Astrocyte of the spinal cord (primary cell): ENCODE data around the gene SMC1B.

Experiments
- DNase-seq: peaks from one replicate; pipeline ENCODE4 v3.0.0; 2011; ENCODE audit warnings: low read depth, low spot score
- H3K4me3 ChIP-seq: 2 replicates; pipeline ENCODE4 v1.5.1; 2011; ENCODE audit warnings: low read depth, mild to moderate bottlenecking, low read length, moderate library complexity
- in situ Hi-C: cut with HindIII; loops from 2 replicates; pipeline ENCODE4 v1.10.0; 2017; ENCODE audit warnings: low sequenced_read_pairs
- TF ChIP-seq, protein P1 (sequence below): IDR thresholded peaks from 2 replicates; pipeline ENCODE4 v1.5.1; 2012; ENCODE audit warnings: low read depth, mild to moderate bottlenecking, low read length, inconsistent platforms

Gene SMC1B

DNA sequence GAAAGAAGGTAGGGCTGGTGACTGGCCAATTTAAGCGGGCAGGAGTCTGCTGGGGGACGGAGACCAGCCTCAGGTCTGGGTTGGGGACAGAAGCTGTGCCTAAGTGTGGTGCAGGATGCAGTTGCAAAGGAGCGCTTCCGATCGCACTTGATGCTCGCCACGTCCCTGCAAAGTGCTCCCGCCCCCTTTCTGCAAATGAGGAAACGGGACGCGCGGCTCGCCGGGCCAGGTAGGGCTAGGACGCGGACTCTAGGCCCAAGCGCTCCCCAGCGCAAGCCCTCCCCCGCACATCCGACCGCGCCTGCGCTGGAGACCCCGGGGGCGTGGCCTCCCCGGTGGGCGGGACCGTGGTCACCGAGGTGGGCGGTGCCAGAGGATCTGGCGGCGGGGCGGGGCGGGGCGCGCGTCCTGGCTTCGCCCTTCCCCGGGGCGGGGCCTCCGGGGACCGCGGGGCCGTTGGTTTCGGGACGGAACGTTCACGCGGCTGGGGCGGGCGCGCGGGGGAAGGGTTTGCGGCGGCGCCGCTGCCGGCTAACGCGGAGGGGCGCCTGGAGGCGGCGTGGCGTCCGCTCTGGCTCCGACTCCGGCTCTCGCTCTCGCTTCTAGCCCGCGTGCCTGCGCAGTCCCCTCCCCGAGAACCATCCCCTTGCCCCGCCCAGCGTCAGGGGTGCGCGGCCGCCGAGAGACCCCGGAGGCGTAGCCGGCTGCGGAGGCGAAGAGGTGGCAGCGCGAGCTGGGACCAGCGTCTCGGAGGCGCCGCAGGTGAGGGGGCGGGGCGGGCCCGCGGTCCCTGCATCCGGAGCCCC, 103.8 kb downstream of the SMC1B start, which contains the start of gene FAM118A:
FAM118A (plus strand) TSS at position 513 of the 806 bp plus-strand sequence. CDS start 12,446 bp downstream, outside the sequence.
- H3K4me3 ChIP-seq, result peak within 1 kb of the TSS; percentile 85
- in situ Hi-C loops, result no loop called here
- TF ChIP-seq, protein P1, sequence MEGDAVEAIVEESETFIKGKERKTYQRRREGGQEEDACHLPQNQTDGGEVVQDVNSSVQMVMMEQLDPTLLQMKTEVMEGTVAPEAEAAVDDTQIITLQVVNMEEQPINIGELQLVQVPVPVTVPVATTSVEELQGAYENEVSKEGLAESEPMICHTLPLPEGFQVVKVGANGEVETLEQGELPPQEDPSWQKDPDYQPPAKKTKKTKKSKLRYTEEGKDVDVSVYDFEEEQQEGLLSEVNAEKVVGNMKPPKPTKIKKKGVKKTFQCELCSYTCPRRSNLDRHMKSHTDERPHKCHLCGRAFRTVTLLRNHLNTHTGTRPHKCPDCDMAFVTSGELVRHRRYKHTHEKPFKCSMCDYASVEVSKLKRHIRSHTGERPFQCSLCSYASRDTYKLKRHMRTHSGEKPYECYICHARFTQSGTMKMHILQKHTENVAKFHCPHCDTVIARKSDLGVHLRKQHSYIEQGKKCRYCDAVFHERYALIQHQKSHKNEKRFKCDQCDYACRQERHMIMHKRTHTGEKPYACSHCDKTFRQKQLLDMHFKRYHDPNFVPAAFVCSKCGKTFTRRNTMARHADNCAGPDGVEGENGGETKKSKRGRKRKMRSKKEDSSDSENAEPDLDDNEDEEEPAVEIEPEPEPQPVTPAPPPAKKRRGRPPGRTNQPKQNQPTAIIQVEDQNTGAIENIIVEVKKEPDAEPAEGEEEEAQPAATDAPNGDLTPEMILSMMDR, result no peak
- peak; percentile 93 for DNase-seq

- in situ Hi-C loops, result no loop called here
- H3K4me3 ChIP-seq, result peak overlapping the region; percentile 35
- no peak for DNase-seq
- TF ChIP-seq, protein P1, result no peak
Observed at GRCh38 chr22:45308957-45309421, 104.4 kb downstream of the SMC1B start.

- TF ChIP-seq, protein P1, result no peak
- in situ Hi-C loops, result no loop called here
- H3K4me3 ChIP-seq, result no peak overlapping the region
- no peak for DNase-seq
Observed at GRCh38 chr22:45308391-45308956, 104.9 kb downstream of the SMC1B start.

GRCh38 chr22:45306139-45306538, 107.3 kb downstream of the SMC1B start:
- in situ Hi-C loops, result no loop called here
- TF ChIP-seq, protein P1, result no peak
- DNase-seq, result no peak
- no peak overlapping the region for H3K4me3 ChIP-seq

GRCh38 chr22:45305456-45306075, 107.8 kb downstream of the SMC1B start:
- in situ Hi-C loops, result no loop called here
- no peak for DNase-seq
- TF ChIP-seq, protein P1, result no peak
- no peak overlapping the region for H3K4me3 ChIP-seq

- TF ChIP-seq, protein P1, result no peak
- H3K4me3 ChIP-seq, result no peak overlapping the region
- DNase-seq, result no peak
- in situ Hi-C loops, result no loop called here
Observed at GRCh38 chr22:45304971-45305370, 108.4 kb downstream of the SMC1B start.
